NB4 (cell line): ENCODE measurements around the gene AANAT.

ENCODE experiments used
- MYC ChIP-seq: IDR thresholded peaks from 2 replicates; pipeline ENCODE4 v1.6.1; 2011; ENCODE audit warnings: low read depth, low read length
- POLR2A ChIP-seq: IDR thresholded peaks from 2 replicates; pipeline ENCODE4 v1.6.1; 2011; ENCODE audit warnings: mild to moderate bottlenecking; ENCODE audit not compliant: insufficient read length; ENCODE audit errors: extremely low read depth
- TF ChIP-seq, protein P1 (sequence below): IDR thresholded peaks from one replicate; pipeline ENCODE4 v1.5.1; 2012; ENCODE audit warnings: low read depth, low read length
- TF ChIP-seq, protein P2 (sequence below): IDR thresholded peaks from 2 replicates; pipeline ENCODE4 v1.6.1; 2011; ENCODE audit warnings: low read depth, low read length

DNA sequence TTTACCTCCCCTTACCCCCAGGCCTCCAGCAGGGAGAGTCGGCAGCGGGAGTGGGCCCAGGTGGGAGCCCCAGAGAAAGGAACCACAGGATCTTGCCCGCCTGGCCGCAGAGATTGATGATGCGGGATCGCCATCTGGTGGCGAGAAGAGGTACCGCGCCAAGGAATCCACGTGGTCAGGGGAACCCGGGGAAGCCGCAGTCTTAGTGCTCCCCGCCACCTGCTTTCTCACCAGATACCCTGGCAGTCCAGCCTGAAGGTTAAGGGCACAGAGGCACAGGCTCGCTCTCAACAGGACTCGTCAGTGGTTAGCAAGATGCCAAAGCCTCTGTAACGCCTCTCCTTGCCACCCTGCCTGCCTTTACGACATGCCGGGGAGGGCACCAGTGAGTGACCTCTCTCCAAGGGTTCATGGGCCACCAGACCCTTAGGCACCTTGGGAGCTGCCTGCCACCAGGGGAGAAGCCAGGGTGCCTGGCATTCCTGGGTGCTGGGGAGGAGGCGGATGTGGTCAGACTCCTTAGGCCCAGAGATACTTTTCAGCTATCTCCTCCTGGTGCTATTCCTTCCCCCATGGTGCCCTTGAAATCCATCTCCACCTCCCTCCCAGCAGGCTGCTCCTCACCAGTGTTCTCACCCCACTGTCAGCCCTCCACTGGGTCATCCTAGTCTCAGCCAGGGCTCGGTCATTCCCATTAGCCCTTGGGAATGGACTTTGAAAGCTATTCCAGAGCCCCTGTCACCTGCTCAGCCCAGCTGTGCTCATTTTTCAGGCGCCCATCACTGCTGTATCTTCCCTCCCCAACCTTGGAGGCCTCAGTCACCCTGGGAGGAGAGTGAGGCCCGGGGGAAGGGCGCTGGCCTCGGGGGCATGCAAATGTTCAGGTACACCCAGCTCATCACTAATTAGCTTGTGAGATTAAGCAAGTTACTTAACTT lies 39.3 kb downstream of the AANAT start:
- TF ChIP-seq, protein P1, sequence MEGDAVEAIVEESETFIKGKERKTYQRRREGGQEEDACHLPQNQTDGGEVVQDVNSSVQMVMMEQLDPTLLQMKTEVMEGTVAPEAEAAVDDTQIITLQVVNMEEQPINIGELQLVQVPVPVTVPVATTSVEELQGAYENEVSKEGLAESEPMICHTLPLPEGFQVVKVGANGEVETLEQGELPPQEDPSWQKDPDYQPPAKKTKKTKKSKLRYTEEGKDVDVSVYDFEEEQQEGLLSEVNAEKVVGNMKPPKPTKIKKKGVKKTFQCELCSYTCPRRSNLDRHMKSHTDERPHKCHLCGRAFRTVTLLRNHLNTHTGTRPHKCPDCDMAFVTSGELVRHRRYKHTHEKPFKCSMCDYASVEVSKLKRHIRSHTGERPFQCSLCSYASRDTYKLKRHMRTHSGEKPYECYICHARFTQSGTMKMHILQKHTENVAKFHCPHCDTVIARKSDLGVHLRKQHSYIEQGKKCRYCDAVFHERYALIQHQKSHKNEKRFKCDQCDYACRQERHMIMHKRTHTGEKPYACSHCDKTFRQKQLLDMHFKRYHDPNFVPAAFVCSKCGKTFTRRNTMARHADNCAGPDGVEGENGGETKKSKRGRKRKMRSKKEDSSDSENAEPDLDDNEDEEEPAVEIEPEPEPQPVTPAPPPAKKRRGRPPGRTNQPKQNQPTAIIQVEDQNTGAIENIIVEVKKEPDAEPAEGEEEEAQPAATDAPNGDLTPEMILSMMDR, result peak; percentile 72
- TF ChIP-seq POLR2A (no peak), MYC (peak; percentile 100)
- TF ChIP-seq, protein P2, sequence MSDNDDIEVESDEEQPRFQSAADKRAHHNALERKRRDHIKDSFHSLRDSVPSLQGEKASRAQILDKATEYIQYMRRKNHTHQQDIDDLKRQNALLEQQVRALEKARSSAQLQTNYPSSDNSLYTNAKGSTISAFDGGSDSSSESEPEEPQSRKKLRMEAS, result peak; percentile 100
